HuH-7.5 (cell line): ENCODE measurements around the gene DDX18.

Source experiments
- DNase-seq: peaks from one replicate; pipeline ENCODE4 v3.0.0; 2011; ENCODE audit warnings: low spot score

The DDX18 gene

DNA sequence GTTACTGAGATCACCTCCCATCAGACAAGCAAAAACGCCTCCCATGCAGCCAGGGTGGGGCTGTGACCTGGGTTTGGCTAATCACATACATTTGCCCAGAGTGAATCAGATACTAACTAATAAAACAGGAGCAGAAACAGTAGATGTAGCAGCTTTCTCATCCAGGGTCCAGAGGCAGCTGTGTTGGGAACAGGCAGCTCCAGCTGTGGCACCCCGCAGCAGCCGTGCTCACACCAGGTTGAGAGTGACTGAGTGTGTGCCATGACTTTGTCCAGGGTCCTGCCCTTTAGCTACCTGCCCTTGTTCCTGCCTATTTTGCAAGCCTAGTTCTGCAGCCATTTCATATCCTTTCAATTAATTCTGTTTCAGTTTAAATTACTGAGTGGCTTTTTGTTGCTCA, 20.5 kb downstream of the DDX18 start:
- DNase-seq, result no peak

DNA sequence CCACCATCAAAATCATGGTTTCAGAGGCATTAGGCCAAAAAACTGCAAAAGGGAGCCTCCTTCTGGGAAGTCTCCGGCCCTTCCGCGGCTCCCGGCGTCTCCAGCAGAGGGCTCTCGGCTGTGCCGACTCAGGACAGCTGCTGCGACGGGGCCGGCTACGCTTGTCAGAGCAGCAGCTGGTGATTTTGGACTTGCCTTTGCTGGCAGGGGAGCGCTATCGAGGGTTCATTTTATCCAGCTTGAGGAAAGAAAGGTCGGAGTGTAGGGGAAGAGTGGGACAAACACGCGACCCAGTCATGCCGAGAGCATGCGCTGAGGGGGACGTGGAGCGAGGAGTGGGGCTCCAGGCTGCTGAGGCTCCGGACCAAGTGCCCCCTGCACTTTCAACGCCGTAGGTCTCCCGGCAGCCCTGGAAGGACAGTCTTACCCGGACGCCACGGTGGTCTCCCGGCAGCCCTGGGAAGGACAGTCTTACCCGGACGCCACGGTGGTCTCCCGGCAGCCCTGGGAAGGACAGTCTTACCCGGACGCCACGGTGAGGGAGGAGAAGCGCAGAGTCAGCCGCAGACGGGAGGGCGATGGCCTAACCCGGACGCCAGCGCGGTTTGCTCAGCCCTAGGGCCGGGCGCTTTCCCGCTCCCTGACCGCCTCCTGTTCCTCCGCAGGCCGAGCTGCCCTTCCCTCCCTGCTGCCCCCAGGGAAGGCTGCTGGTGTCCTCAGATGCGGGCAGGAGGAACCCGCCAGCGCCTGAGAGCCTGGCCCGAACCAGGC, 21.7 kb downstream of the DDX18 start:
- peak; percentile 75 for DNase-seq

DNA sequence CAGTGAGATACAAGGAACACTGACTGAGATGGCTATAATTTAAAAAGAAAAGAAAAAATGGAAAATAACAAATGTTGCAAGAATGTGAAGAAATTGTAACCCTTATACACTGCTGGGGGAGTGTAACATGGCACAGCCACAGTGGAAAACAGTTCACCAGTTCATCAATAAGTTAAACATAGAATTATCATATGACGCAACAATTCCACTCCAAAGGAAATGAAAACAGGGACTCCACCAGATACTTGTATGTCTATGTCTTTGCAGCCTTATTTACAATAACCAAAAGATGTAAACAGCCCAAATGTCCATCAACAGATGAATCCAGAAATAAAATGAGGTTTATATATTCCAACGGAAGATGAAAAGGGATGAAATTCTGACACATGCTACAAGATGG, 30.8 kb downstream of the DDX18 start:
- no peak for DNase-seq

DNA sequence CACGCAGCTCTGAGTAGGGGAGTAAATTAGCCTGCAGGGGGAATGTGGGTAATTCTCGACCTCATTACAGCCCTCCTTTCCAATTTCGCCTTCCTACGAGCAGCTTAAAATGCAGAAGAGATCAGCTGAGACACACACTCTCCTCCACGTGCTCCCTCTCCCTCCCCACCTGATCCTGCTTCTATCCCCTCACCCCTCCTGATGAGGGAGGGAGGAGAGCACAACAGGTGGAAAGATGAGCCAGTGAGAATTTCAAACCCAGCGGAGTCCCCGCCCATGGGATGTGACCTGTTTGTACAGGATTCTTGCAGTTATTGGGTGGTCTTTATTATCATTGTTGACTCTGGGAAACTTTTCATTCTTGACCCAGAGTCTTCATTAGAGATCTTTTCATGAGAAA, 35.5 kb downstream of the DDX18 start:
- DNase-seq, result no peak

DNA sequence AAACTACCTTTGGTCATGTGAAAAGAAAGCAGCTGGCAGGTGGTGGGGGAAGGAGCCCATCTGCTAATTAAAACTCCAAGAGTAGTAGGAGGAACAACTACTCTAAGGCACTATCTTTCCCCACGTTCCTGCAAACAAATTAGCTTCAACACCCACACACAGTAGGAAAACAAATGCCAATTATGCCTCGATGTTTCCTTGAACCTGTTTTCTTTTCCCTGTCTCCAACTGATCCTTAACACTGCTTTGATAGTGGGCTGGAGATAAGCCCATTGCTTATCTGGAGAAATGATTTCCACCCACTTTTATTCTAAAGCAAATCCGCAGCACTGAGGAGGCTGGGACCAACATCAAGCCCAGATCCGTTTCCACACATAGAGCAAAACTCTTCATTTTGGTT, 36.0 kb downstream of the DDX18 start:
- no peak for DNase-seq

DNA sequence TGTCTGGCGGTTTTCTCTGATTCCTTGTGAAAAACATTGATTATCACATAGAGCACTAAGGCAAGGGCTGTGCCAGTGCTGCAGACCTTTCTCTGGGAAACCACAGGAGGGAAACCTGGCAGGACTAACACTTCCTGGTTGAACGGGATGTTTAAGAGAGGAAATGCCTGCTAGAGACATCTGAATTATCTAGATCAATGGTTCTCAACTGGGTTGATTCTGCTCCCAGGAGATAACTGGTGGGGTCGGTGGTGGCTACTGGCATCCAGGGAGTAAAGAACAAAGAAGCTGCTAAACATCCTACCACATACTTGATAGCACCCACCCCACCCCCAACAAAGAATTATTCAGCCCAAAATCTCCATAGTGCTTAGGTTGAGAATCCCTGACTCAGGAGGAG, 37.5 kb downstream of the DDX18 start:
- no peak for DNase-seq

DNA sequence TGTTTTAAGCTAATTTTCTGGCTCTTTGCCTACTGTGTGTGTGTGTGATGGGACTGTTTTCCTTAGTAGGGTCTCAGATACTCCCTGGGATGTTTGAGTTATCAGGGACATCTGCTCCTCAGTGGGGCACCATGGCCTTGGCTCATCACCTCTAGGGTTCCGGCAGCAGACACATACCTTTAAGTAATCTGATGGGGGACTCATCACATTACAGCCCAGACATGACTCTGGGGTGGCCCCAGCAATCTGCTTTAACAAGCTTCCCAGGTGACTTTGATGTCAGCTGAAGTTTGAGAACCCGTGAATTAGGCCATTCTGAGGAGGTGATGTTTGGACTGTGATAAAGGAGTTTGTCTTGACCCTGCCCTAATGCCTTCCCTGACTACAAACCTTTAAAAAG, 38.8 kb downstream of the DDX18 start:
- no peak for DNase-seq

DNA sequence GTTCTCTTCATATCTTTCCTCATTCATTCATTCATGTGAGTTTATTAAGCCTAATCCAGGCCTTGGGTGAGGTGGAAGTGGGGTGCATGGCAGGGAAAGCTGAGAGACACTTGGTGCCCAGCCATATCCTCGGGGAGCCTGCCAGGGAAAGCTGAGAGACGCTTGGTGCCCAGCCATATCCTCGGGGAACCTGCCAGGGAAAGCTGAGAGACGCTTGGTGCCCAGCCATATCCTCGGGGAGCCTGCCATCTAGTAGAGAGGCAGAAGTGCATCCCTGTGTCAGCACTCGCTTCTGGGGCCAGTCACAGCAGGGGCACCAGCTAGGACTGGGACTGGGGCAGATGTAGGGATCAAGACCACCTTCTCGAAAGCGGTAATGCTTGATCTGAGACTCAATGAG, 39.4 kb downstream of the DDX18 start:
- no peak for DNase-seq

DNA sequence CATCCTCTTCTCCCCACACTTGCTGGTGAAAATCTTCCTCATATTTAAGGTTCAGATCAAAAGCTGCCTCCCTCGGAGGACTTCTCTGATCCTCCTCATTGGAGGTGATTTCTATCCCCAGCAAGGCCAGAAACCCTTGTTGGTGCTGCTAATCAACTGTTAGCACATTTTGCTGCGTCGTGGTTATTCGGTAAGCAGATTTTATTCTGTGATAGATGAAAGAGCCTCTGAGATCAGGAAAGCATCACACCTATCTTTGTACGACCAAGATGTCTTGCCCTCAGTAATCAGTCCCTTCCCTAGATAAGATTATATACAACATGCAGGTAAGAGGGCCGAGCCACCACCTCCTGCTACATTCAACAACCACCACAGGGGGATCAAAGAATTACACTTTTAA, 40.1 kb downstream of the DDX18 start:
- no peak for DNase-seq

DNA sequence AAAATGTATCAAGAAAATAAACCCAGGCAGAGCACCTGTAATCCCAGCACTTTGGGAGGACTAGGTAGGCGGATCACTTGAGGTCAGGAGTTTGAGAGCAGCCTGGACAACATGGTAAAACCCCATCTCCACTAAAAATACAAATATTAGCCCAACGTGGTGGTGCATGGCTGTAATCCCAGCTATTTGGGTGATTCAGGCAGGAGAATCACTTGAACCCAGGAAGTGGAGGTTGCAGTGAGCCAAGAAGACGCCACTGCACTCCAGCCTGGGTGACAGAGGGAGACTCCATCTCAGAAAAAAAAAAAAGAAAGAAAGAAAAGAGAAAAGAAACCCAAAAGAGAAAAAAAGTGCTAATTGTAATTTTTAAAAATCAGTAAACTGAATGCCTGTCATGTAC, 41.4 kb downstream of the DDX18 start:
- DNase-seq, result no peak

DNA sequence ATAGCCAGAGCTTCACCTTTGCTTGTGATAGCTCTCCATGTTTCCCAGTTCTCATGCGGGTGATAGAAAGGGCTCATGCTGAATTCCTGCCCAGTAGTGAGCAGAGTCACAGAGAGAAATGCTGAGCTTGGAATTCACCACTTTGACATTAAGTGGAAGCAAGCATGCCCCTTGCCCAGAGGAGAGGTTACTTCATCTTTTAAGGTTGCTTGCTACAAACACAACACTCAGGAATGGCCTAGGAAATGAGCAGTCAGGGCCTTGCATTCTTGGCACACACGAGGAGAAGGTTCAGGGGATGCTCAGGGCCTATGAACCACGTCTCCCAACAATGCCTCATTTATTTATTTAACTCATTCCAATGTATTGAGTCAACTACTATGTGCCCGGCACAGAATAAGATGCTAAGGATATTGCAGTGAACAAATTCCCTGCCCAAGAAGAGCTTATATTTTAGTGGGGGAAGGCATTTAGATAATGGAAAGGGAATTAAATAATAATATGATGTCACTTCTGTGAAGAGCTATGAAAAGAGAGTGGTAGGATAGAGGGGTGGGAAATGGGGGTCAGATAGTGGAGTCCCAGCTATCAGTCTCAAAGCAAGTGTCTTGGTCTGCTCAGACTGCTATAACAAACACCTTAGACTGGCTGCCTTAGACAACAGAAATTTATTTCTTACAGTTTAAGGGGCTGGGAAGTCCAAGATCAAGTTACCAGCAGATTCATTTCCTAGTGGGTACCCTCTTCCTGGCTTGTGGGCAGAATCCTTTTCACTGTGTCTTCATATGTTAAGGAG, 42.1 kb downstream of the DDX18 start:
- DNase-seq, result no peak

DNA sequence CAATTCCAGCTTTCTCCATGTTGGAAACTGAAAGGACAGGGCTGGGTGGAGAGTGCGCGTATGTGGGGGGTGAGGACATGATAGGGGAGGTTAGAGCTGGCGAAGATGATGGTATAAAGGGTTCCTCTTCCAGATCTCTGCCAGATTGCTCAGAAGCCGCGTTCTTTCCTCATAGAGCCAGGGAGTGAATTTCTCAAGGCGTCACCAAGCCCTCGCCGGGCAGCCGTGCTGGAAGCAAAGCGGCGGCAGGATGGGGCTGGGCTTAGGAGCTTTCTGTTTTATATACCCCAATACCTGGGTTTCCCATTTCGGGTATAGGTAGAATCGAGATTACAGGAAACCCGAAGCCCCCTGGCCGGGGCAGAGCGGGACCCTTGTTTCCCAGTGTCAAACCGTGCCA, 43.8 kb downstream of the DDX18 start:
- no peak for DNase-seq

DNA sequence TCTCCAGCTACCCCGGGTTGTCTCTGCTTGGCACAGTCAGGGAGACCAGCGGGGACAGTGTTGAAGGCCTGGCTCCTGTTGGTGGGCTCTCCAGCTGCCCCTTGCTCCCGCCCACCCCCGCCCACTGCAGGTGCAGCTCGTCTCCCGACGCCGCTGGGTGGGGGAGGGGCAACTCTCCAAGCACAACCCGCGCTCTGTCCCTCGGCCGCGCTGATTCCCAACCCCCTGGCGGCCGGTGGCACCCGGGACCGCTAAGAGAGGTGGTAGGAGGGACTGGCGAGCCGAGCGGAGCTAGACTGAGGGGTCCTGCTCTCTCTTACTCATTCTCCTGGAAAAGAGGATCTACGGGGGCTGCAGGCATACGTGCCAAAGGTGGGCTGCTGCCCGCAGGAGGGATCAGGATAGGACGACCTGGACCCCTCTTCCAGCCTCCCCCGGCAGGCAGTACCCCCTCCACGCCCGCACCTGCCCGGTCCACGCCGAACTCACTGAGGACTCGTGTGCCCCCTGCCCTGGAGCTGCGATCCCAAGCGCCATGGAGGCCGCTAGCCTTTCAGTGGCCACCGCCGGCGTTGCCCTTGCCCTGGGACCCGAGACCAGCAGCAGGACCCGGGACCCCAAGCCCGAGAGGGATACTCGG, 44.5 kb downstream of the DDX18 start:
- no peak for DNase-seq

DNA sequence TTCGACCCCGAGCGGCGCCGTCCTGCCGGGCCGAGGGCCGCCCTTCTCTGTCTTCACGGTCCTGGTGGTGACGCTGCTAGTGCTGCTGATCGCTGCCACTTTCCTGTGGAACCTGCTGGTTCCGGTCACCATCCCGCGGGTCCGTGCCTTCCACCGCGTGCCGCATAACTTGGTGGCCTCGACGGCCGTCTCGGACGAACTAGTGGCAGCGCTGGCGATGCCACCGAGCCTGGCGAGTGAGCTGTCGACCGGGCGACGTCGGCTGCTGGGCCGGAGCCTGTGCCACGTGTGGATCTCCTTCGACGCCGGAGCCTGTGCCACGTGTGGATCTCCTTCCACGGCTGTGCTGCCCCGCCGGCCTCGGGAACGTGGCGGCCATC, 45.0 kb downstream of the DDX18 start:
- DNase-seq, result no peak

DNA sequence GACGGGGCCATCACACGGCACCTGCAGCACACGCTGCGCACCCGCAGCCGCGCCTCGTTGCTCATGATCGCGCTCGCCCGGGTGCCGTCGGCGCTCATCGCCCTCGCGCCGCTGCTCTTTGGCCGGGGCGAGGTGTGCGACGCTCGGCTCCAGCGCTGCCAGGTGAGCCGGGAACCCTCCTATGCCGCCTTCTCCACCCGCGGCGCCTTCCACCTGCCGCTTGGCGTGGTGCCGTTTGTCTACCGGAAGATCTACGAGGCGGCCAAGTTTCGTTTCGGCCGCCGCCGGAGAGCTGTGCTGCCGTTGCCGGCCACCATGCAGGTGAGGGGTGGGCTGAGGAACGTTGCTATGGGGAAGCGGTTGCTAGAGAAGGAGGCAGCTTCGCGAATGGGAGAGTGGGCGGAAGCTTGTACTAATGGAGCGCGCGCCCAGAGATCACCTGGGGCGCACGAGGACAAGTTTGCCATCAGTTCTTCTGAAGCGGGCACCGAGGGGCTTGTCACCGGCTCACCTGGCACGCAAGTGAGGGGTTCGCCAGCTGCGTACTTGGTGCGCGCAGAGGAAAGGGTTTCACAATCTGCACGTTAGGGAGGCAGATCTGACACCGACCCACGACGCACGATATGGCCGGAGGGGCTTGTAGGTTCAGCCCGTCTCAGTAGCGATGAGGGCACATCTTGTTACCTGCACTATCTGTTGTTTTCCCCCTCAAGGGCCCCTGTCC, 45.6 kb downstream of the DDX18 start:
- DNase-seq, result no peak

DNA sequence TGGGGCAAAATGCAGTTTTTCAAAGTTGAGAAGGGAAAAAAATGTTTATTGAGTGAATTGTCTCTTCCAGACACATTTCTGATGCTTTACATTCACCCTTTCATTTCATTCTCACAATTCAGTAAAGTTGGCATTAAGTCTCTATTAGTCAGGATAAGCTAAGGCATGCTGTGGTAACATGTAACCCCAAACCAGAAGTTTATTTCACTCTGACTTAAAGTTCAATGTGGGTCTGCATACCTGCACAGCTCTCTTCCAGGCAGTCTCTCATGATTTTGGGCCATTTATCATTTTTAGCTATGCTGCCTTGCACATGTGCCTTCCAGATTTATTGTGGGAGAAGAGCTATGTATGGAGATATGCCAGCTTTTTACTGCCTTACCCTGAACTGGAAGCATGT, 48.0 kb downstream of the DDX18 start:
- DNase-seq, result no peak

DNA sequence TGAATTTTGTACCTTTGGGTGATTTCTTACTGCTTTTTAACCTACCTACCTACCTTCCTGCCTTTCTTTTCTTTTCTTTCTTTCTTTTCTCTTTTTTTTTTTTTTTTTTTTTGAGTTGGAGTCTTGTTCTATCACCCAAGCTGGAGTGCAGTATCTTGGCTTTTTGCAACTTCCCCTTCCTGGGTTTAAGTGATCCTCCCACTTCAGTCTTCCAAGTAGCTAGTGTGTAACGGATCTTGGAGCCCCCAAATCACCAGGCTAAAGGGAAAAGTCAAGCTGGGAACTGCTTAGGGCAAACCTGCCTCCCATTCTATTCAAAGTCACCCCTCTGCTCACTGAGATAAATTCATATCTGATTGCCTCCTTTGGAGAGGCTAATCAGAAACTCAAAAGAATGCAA, 61.3 kb downstream of the DDX18 start:
- DNase-seq, result no peak

DNA sequence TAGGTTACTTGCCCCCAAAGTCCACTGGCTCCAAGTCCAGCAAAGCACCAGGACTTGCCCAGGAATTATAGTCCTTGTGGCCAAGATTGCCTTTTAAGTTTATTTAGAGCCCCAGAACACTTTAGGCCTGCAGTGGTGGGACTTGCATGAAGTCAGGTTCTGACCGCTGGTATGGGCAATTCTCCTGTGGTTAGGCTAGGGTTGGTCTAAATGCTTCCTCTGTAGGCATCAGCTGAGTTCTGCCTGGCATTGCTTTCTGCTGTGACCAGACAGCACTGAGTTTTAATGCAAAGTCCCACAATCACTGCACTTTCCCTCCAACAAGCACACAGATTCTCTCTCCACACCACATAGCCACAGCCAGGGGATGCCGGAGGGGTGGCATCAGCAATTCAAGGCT, 64.5 kb downstream of the DDX18 start:
- DNase-seq, result no peak
